Measurements from ENCODE around the gene HDAC11. TPM values are rescaled to one million over a fixed set of nuclear protein-coding genes. Genes with fewer than 3 reads are reported as not detected.

HDAC11 gene
- total and polyA plus RNA-seq, 3 donors from 2014 or later, result 33.1 to 97.7 (median 81.9) TPM

DNA sequence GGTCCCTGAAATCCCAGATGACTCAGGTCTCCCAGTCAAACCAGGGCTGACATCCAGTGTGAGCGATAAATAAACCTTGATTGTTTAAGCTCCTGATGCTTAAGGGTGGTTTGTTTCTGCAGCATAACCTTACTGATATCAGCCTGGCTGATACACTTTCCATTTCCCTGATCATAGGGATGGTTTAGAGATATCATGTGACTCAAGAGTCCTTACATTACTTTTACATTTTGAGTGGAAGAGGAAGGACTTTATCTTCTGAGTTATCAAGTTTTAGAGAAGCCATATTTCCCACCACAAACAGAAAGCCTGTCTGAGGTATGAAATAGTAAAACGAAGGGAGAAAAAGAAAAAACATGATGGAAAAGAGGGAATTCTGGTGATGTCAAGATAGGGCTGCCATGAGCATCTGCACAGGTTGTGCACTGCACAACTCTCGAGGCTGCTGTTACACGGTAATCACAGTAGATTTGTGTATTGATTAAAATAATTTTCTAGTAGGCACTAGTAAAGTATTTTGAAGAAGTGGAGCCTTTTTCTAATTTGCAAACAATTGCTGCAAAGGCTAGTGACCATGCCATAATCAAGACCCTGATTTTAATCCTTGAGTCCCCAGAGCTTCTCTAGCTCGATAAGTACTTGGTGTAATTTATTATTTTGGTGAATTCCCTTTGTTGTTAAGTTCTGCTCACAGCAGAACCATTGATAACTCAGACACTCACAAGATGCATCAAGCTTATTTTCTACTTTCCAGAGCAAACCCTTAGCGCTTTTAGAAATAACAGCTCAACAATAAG is 34.7 kb downstream of the HDAC11 start:
- Histone ChIP-seq H3K4me1 (peaks cover 52% of the 10 kb centered on the region), H3K27ac (peak overlapping the region in 1 of 2 donors; percentile 84), H3K36me3 (ENCODE audit: low read depth, missing control alignments) (no peaks in the 10 kb centered on the region), H3K27me3 (no peaks in the 10 kb centered on the region), H3K9me3 (no peaks in the 10 kb centered on the region), H3K4me3 (no peak overlapping the region)
- TF ChIP-seq, protein P1, sequence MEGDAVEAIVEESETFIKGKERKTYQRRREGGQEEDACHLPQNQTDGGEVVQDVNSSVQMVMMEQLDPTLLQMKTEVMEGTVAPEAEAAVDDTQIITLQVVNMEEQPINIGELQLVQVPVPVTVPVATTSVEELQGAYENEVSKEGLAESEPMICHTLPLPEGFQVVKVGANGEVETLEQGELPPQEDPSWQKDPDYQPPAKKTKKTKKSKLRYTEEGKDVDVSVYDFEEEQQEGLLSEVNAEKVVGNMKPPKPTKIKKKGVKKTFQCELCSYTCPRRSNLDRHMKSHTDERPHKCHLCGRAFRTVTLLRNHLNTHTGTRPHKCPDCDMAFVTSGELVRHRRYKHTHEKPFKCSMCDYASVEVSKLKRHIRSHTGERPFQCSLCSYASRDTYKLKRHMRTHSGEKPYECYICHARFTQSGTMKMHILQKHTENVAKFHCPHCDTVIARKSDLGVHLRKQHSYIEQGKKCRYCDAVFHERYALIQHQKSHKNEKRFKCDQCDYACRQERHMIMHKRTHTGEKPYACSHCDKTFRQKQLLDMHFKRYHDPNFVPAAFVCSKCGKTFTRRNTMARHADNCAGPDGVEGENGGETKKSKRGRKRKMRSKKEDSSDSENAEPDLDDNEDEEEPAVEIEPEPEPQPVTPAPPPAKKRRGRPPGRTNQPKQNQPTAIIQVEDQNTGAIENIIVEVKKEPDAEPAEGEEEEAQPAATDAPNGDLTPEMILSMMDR (IDR thresholded peaks at IDR 0.05), result no peak
- no peak for TF ChIP-seq POLR2A (IDR thresholded peaks at IDR 0.05)
- intact Hi-C loops (cut with DNase I; ENCODE audit: low total_unique reads), result no loop called here
- DNase-seq, result no peak
- 72 to 78% methylated on average over 6 of the region's 6 CpGs for WGBS, 2 donors

DNA sequence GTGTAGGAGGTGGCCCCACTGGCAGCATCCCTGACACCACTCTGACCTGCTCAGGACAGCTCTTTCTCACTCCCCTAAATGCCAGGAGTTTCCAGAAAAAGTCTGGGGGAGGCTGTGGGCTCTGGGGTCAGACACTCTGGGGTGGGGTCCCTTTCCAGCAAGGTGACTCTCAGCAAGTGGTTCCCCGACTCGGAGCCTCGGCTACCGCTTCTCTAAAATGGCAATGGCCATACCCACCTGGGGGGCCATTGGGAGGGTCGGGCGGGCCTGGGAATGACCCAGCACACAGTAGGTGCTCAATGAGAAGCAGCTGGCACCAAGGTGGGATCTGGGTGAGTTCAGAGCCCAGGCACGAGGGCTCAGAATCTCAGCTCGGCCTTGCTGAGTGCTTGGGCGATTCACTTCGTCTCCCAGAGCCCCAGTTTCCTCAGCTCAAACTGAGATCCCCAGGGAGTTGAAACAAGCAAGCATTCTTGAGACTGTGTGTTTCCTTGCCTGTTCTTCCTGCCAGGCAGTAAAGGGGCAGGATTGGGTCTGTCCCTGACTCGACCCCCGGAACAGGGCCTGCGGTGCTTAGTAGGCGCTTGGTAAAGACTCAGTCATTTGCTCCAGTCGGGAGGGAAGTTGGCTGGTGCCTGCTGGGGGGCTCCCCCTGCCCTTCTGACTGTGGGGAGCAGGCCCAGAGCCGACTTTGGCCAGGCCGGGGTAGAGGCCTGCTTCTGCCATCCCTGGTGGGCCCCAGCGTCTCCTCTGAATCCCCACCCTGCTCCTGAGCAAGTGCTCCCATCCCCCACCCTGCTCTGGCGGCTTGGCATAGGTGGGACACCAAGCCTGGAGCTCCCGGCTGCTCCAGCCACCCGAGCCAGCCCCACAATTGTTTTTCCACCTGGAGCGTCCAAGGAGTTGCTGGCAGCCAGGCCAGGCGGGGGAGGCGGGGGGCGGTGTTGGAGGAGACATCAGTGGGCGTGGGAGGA is 36.0 kb downstream of the HDAC11 start:
- Histone ChIP-seq H3K36me3 (ENCODE audit: low read depth, missing control alignments) (no peaks in the 10 kb centered on the region), H3K4me3 (no peak overlapping the region), H3K4me1 (peaks cover 52% of the 10 kb centered on the region), H3K27ac (peak overlapping the region; percentile 75 to 84), H3K9me3 (no peaks in the 10 kb centered on the region), H3K27me3 (no peaks in the 10 kb centered on the region)
- peak; percentile 36 for DNase-seq
- WGBS, 2 donors, result 54 to 72% methylated on average over 9 to 26 of the region's 26 CpGs
- intact Hi-C loops (cut with DNase I; ENCODE audit: low total_unique reads), result no loop called here
- TF ChIP-seq, protein P1 (IDR thresholded peaks at IDR 0.05), result no peak
- no peak for TF ChIP-seq POLR2A (IDR thresholded peaks at IDR 0.05)

DNA sequence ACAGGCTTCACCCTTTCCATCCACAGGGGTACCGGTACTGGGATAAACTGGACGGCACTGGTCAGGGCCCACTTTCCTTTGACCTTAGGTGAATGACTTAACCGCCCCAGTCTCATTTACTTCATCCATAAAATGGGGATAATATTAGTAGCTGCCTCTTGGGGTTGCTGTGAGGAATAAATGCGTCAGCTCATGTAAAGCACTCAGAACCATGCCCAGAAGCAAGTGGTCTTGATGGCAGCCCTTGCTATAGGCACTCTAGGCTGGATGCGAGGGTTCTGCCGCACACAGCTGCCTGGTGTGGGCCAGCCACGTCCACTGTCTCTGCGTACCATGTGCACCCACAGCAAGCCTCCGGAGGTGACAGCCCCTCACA is 36.6 kb downstream of the HDAC11 start:
- TF ChIP-seq, protein P1 (IDR thresholded peaks at IDR 0.05), result no peak
- no peak for TF ChIP-seq POLR2A (IDR thresholded peaks at IDR 0.05)
- no peak for DNase-seq
- 61 to 81% methylated on average over 5 to 9 of the region's 9 CpGs for WGBS, 2 donors
- Histone ChIP-seq H3K27ac (peak overlapping the region; percentile 75 to 84), H3K4me3 (no peak overlapping the region), H3K9me3 (no peaks in the 10 kb centered on the region), H3K4me1 (peaks cover 52% of the 10 kb centered on the region), H3K27me3 (no peaks in the 10 kb centered on the region), H3K36me3 (ENCODE audit: low read depth, missing control alignments) (no peaks in the 10 kb centered on the region)
- intact Hi-C loops (cut with DNase I; ENCODE audit: low total_unique reads), result no loop called here

DNA sequence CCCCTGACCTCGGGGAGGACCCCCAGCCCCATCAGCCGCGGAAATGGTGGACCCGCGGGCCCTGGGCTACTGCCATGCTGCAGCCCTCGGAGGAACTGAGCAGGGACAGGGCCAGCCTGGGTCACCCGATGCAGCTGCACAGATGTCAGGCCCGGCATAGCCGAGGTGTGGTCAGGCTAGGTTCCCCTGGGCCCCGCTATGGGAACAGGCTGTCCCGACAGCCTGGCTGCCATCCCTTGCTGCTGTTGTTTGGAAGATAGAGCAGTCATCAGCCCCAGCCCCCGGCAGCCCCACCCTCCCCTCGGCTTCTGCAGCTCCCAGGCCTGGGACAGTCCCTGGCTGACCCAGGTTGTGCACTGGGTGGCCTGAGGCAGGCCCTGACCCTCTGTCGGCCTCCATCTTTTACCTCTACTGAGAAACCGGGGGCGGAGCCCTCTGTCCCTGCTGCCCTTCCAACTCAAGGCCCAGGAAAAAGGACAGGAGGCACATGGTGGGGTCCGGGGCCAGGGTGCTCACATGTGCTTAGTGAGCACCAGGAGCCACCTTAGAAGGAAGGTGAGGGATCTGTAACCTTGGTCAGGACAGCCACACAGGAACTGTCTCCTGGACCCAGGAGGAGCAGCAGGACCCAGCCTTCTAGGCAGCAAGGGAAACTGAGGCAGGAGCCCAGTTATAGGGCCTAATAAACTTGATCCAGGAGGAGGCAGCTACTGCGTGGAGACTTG is 37.3 kb downstream of the HDAC11 start:
- no peak for TF ChIP-seq POLR2A (IDR thresholded peaks at IDR 0.05)
- TF ChIP-seq, protein P1 (IDR thresholded peaks at IDR 0.05), result no peak
- 42% methylated on average over 18 of the region's 18 CpGs; no CpG with 5 or more reads in 1 of the 2 donors for WGBS, 2 donors
- no peaks in the 10 kb centered on the region for H3K27me3 ChIP-seq
- peak; percentile 87 for DNase-seq
- no peak overlapping the region for H3K4me3 ChIP-seq
- H3K4me1 ChIP-seq, result peaks cover 52% of the 10 kb centered on the region
- H3K27ac ChIP-seq, result peak overlapping the region; percentile 75 to 84
- H3K9me3 ChIP-seq, result no peaks in the 10 kb centered on the region
- intact Hi-C loops (cut with DNase I; ENCODE audit: low total_unique reads), result no loop called here
- no peaks in the 10 kb centered on the region for H3K36me3 ChIP-seq (ENCODE audit: low read depth, missing control alignments)
